Measurements from ENCODE around the gene TMEM237. TPM values are rescaled to one million over a fixed set of nuclear protein-coding genes. Genes with fewer than 3 reads are reported as not detected.

Gene TMEM237
- polyA plus RNA-seq, 1 donor, result 70.4 TPM

Other genes starting within 250 kb of the TMEM237 start
- gene TRAK2, start 192.0 kb downstream of the TMEM237 start, polyA plus RNA-seq (ENCODE audit: insufficient read length), result 48.8 TPM
- 103 TPM for gene STRADB, start 191.8 kb downstream of the TMEM237 start, polyA plus RNA-seq (ENCODE audit: insufficient read length)
- gene MPP4, start 55.1 kb upstream of the TMEM237 start, polyA plus RNA-seq (ENCODE audit: insufficient read length), result 0.47 TPM
- 38.5 TPM for gene ALS2, start 137.4 kb upstream of the TMEM237 start, polyA plus RNA-seq (ENCODE audit: insufficient read length)
- 1.4 TPM for gene CDK15, start 163.0 kb upstream of the TMEM237 start, polyA plus RNA-seq (ENCODE audit: insufficient read length)

All from left kidney (tissue), 1 donor.